ENCODE data around the gene TTC17.
"Not testable (repeated sequence)": the region's sequence is repeated elsewhere in the genome, so short reads cannot be mapped to it uniquely, and the experiment has no call there.

TTC17 gene

GRCh38 chr11:43341159-43341558 is 17.6 kb upstream of the TTC17 start:
- TF ChIP-seq CTCF (IDR thresholded peaks at IDR 0.05; ENCODE audit: low read depth, low read length), result no peak
- Histone ChIP-seq H3K27me3 (no peaks in the 10 kb centered on the region), H3K4me3 (ENCODE audit: low read depth, low read length) (no peak overlapping the region), H3K9me3 (no peaks in the 10 kb centered on the region), H3K4me1 (no peaks in the 10 kb centered on the region), H3K36me3 (peaks cover 7% of the 10 kb centered on the region)
- no peak for DNase-seq

GRCh38 chr11:43351426-43351825 is 7.3 kb upstream of the TTC17 start:
- not testable (repeated sequence) for H3K36me3 ChIP-seq; H3K4me3 ChIP-seq (ENCODE audit: low read depth, low read length); H3K9me3 ChIP-seq; DNase-seq; H3K4me1 ChIP-seq; H3K27me3 ChIP-seq

GRCh38 chr11:43354311-43354710 is 4.4 kb upstream of the TTC17 start:
- no peak overlapping the region for H3K4me3 ChIP-seq (ENCODE audit: low read depth, low read length)
- H3K9me3 ChIP-seq, result no peaks in the 10 kb centered on the region
- TF ChIP-seq CTCF (IDR thresholded peaks at IDR 0.05; ENCODE audit: low read depth, low read length), result no peak
- no peaks in the 10 kb centered on the region for H3K27me3 ChIP-seq
- no peak for DNase-seq
- H3K4me1 ChIP-seq, result no peaks in the 10 kb centered on the region
- H3K36me3 ChIP-seq, result no peaks in the 10 kb centered on the region

- no peak for TF ChIP-seq CTCF (IDR thresholded peaks at IDR 0.05; ENCODE audit: low read depth, low read length)
- Histone ChIP-seq H3K9me3 (no peaks in the 10 kb centered on the region), H3K36me3 (no peaks in the 10 kb centered on the region), H3K4me1 (no peaks in the 10 kb centered on the region), H3K27me3 (no peaks in the 10 kb centered on the region), H3K4me3 (ENCODE audit: low read depth, low read length) (no peak overlapping the region)
- no peak for DNase-seq
Observed at GRCh38 chr11:43356336-43356735, 2.4 kb upstream of the TTC17 start.

GRCh38 chr11:43358279-43358800 is 380 bp upstream of the TTC17 start:
- DNase-seq, result no peak
- Histone ChIP-seq H3K36me3 (no peaks in the 10 kb centered on the region), H3K4me3 (ENCODE audit: low read depth, low read length) (peak overlapping the region; percentile 85), H3K4me1 (no peaks in the 10 kb centered on the region), H3K27me3 (no peaks in the 10 kb centered on the region), H3K9me3 (no peaks in the 10 kb centered on the region)
- no peak for TF ChIP-seq CTCF (IDR thresholded peaks at IDR 0.05; ENCODE audit: low read depth, low read length)

- Histone ChIP-seq H3K36me3 (no peaks in the 10 kb centered on the region), H3K4me3 (ENCODE audit: low read depth, low read length) (peak overlapping the region; percentile 85), H3K9me3 (no peaks in the 10 kb centered on the region), H3K27me3 (no peaks in the 10 kb centered on the region), H3K4me1 (no peaks in the 10 kb centered on the region)
- DNase-seq, result peak; percentile 15
- no peak for TF ChIP-seq CTCF (IDR thresholded peaks at IDR 0.05; ENCODE audit: low read depth, low read length)
Observed at GRCh38 chr11:43359422-43359818, 700 bp downstream of the TTC17 start.

Measured in BE2C (cell line).